ENCODE measurements around the gene ZNF750.

- TF ChIP-seq CTCF (IDR thresholded peaks at IDR 0.05) (no peak), POLR2A (IDR thresholded peaks at IDR 0.05) (no peak), EP300 (IDR thresholded peaks at IDR 0.05) (no peak)
These were observed 29.7 kb upstream of the ZNF750 start for GRCh38 chr17:82869536-82869935.

All from tibial nerve (tissue), 4 donors.